HG02759 (cell line): Measurements from ENCODE around the gene RBM6.

ENCODE experiments used
- ATAC-seq: cut with Tn5 transposase; IDR thresholded peaks from one replicate; pipeline ENCODE4 v1.9.1; 2021; ENCODE audit warnings: mild to moderate bottlenecking, moderate library complexity; ENCODE audit not compliant: unreplicated experiment

The RBM6 gene

GRCh38 chr3:50124052-50124799 lies 184.3 kb downstream of the RBM6 start:
- no peak for ATAC-seq

DNA sequence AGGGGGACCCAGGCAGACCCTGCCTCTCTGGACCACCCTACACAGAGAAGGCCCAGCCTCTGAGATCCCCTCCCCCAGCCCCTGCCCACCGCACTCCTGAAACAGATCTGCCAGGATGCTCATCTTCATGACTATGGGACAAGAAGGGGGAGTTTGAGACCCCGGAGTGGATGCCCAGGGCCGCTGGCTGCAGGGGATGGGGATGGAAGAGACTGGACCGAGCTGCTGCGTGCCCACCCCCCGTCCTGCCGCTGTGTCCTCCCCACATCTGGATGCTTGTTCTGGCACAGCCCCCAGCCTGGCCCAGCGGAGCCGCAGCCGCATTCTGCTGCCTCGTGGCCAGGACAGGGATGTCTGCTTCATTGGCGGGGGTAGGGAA lies 184.8 kb downstream of the RBM6 start:
- ATAC-seq, result no peak

- ATAC-seq, result no peak
These were observed 185.8 kb downstream of the RBM6 start for GRCh38 chr3:50125541-50126286.

DNA sequence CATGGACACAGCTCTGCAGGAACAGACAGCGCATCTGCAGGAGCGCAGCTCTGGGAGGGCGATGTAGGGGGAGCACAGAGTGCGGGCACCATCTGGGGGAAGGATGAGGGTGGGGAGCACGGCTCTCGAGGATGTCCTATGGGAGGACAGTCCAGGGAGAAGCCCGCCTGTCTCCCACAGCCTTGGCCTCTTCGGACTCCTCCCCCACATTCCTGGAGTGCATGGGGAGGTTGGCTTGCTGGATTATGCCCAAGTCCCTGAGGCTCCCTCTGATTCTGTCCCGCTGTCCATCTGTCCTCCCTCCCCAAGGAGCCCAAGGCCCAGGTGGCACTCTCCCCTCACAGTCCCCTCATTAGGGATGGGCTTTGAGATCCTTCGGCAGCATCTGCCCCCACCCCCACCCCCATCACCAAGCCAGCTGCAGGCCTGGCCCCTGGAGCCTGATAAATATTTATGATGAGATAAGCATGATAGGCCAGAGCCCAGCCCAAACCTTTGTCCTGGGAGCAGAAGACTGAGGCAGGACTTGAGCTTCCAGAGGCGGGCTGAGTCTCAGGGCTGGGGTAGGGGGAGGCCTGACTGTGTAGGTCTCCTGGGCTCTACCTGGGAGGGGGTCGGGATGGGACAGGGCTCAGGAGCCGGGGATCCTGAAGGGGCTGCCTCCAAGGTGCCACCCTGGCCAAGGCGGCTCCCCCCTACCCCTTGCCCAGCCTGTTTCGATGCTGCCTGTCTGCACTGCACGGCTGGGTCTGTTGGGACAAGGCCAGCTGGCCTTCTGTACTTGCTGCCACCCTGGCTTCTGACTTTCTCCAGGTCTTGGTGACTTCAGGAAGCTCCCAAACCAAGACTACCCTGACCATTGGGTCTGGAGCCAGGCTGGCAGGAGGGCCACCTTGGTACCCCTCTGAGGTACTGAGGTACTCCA lies 186.6 kb downstream of the RBM6 start:
- ATAC-seq, result no peak
